ENCODE data around the gene NOCT. TPM values are rescaled to one million over a fixed set of nuclear protein-coding genes. Genes with fewer than 3 reads are reported as not detected.
A peak's percentile ranks its signal among the peaks of the same experiment; 100 is the strongest.

NOCT gene
- total and polyA plus RNA-seq, 2 experiments from 2014 or later, result 16.0 to 76.6 TPM

GRCh38 chr4:138982754-138983153 lies 32.8 kb upstream of the NOCT start:
- H3K4me2 ChIP-seq, result no peak overlapping the region
- Mint-ChIP-seq H3K27me3 (ENCODE audit: insufficient read depth, low read depth, poor library complexity) (peaks cover 2% of the 10 kb centered on the region), H3K36me3 (ENCODE audit: low read depth) (no peaks in the 10 kb centered on the region), H3K4me3 (no peak overlapping the region), H3K27ac (no peak overlapping the region), H3K9me3 (no peaks in the 10 kb centered on the region), H3K4me1 (peaks cover 22% of the 10 kb centered on the region)
- no peak overlapping the region for H3K4me3 ChIP-seq
- peaks cover 27% of the 10 kb centered on the region for H3K4me1 ChIP-seq (ENCODE audit: insufficient read depth)
- H3K27ac ChIP-seq (ENCODE audit: low read depth), result 0 out of 2 replicates have a peak overlapping the region, but pooled peaks have one; percentile 13
- H3K36me3 ChIP-seq (ENCODE audit: insufficient read depth), result no peaks in the 10 kb centered on the region
- no peak for ATAC-seq
- no peaks in the 10 kb centered on the region for H3K27me3 ChIP-seq (ENCODE audit: insufficient read depth)
- H3F3A ChIP-seq (replicated peaks; ENCODE audit: low read depth), result no peaks in the 10 kb centered on the region
- H3K9me2 ChIP-seq (ENCODE audit: insufficient read depth), result no peaks in the 10 kb centered on the region
- peak overlapping the region; percentile 79 for H2AFZ ChIP-seq
- TF ChIP-seq EZH2 (IDR thresholded peaks at IDR 0.05; ENCODE audit: low read depth, unreplicated experiment) (no peak), ZNF114 (CRISPR knock-in tag; IDR thresholded peaks at IDR 0.05) (no peak)
- TF ChIP-seq, protein P1, sequence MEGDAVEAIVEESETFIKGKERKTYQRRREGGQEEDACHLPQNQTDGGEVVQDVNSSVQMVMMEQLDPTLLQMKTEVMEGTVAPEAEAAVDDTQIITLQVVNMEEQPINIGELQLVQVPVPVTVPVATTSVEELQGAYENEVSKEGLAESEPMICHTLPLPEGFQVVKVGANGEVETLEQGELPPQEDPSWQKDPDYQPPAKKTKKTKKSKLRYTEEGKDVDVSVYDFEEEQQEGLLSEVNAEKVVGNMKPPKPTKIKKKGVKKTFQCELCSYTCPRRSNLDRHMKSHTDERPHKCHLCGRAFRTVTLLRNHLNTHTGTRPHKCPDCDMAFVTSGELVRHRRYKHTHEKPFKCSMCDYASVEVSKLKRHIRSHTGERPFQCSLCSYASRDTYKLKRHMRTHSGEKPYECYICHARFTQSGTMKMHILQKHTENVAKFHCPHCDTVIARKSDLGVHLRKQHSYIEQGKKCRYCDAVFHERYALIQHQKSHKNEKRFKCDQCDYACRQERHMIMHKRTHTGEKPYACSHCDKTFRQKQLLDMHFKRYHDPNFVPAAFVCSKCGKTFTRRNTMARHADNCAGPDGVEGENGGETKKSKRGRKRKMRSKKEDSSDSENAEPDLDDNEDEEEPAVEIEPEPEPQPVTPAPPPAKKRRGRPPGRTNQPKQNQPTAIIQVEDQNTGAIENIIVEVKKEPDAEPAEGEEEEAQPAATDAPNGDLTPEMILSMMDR (conservative IDR thresholded peaks at IDR 0.05; ENCODE audit: low read depth in 2 of 2), result no peak
- H4K20me1 ChIP-seq (replicated peaks; ENCODE audit: insufficient read depth), result no peaks in the 10 kb centered on the region
- H3K79me2 ChIP-seq (replicated peaks; ENCODE audit: insufficient read depth), result no peaks in the 10 kb centered on the region
- no peak for DNase-seq (ENCODE audit: low spot score)

DNA sequence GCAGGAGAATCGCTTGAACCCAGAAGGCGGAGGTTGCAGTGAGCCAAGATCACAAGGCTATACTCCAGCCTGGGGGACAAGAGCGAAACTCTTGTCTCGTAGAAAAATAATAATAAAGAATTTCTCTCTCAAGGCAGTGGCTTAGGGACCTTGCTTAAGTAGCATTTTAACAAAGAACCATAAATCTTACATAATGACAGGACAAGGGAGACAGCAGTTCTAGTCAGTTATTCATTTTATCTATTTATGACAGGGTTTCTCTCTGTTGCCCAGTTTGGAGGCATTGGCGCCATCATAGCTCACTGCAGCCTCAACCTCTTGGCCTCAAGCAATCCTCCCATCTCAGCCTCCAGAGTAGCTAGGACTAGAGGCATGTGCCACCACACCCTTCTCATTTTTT lies 31.9 kb upstream of the NOCT start:
- H3K27me3 Mint-ChIP-seq (ENCODE audit: insufficient read depth, low read depth, poor library complexity), result peaks cover 2% of the 10 kb centered on the region
- no peaks in the 10 kb centered on the region for H3K27me3 ChIP-seq (ENCODE audit: insufficient read depth)
- H3K36me3 Mint-ChIP-seq (ENCODE audit: low read depth), result no peaks in the 10 kb centered on the region
- H3K4me3 ChIP-seq, result no peak overlapping the region
- H3K36me3 ChIP-seq (ENCODE audit: insufficient read depth), result no peaks in the 10 kb centered on the region
- no peaks in the 10 kb centered on the region for H3K9me2 ChIP-seq (ENCODE audit: insufficient read depth)
- ATAC-seq (no peak), DNase-seq (ENCODE audit: low spot score) (no peak)
- H3K27ac ChIP-seq (ENCODE audit: low read depth), result no peak overlapping the region
- H3K4me1 Mint-ChIP-seq, result peaks cover 13% of the 10 kb centered on the region
- no peaks in the 10 kb centered on the region for H3K9me3 Mint-ChIP-seq
- no peak overlapping the region for H3K27ac Mint-ChIP-seq
- no peaks in the 10 kb centered on the region for H3F3A ChIP-seq (replicated peaks; ENCODE audit: low read depth)
- H3K4me1 ChIP-seq (ENCODE audit: insufficient read depth), result peaks cover 18% of the 10 kb centered on the region
- H3K4me2 ChIP-seq, result no peak overlapping the region
- H3K79me2 ChIP-seq (replicated peaks; ENCODE audit: insufficient read depth), result no peaks in the 10 kb centered on the region
- TF ChIP-seq JUNB (IDR thresholded peaks at IDR 0.05; ENCODE audit: unreplicated experiment) (no peak), REST (IDR thresholded peaks at IDR 0.05; ENCODE audit: unreplicated experiment) (no peak), EZH2phosphoT487 (IDR thresholded peaks at IDR 0.05; ENCODE audit: unreplicated experiment) (no peak), POLR2AphosphoS5 (IDR thresholded peaks at IDR 0.05; ENCODE audit: low read depth) (no peak)
- no peak overlapping the region for H2AFZ ChIP-seq
- H4K20me1 ChIP-seq (replicated peaks; ENCODE audit: insufficient read depth), result no peaks in the 10 kb centered on the region
- no peak overlapping the region for H3K4me3 Mint-ChIP-seq
